NCI-H82 treated with DMSO at 0.1 percent for 48 hours (cell line): ENCODE data around the gene CCL11.

Experiments
- DNase-seq: peaks from one replicate; lab custom pipeline; 2025; ENCODE audit not compliant: unreplicated experiment; lab: John Stamatoyannopoulos, UW

Gene CCL11

DNA sequence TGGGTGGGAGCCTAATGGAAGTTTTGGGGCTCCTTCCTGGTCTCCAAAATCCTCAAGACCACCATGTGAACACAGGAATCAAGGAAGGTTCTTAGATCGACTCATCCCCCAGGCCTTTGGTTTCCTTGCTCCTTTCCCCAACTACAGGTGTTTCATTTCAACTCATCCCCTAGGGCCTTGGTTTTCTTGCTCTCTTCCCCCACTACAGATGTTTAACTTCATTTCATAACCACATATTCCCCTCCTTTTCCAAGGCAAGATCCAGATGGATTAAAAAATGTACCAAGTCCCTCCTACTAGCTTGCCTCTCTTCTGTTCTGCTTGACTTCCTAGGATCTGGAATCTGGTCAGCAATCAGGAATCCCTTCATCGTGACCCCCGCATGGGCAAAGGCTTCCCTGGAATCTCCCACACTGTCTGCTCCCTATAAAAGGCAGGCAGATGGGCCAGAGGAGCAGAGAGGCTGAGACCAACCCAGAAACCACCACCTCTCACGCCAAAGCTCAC lies at the start of gene CCL11:
CCL11 (plus strand) TSS at position 457 of the 507 bp plus-strand sequence. CDS start 67 bp downstream, outside the sequence.
- DNase-seq, result no peak

DNA sequence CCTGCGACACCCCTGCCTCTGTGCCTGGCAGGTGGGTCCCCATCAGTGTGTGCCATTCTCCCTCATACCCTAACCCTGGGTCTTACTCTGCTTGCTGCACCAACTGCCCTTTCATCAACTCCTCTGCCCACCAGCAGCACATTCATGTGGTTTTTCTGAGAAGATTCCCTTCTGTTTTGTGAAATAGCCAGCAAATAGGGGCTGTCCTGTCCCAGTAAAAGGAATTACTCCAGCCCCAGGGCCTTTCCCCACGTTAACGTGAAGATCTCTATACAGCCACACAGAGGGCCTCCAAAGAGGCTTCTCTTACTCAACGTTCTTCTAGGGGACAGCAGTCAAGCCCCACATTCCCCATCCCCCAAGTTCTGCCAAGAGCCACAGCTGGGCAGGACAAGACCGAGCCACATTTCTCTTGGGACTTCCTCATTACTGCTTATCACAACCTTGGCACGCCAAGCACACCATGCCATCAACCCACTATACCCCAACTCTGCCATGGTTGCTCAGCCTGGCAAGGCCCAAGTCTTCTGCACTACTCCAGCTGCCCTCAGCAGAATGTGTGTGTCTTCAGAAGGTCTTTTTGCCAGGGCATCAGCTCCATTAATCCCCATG lies 49.2 kb upstream of the CCL11 start:
- no peak for DNase-seq

DNA sequence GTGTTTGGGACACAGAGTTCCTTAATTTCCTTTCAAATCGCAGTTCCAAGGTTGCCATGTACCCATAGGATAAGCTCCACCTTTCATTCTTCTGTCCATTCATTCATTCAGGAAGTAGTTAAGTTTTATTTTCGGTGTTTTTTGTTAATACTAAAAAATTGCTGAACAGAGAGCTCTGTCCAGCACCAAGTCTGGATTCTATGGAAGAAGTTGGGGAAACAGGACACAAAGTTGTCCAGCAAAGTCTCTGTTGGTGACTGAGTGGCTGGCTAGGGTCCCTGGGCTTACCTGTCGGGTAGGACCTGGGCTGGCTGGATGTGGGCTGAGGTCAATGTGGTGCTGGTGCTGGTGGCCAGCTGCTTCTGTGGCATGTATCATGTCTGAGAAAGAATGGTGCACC lies 48.1 kb upstream of the CCL11 start:
- no peak for DNase-seq

DNA sequence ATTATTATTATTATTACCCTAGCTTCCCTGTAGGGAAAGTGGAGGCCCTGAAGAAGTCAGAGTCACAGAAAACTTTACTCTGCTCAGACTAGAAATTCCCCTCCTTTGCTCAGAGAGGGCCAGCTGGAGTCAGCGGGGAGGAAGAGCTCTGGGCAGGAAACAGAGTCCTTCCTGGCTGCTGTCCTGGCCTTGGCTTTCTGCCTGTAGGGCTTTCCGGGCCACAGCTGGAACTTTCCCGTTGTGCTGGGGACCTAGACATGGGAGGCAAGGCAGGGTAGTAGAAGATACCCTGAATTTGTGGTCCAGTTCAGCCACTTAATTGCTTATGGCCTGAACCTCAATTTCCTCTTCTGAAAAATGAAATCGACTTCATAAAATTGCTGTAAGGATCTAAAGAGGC lies 44.5 kb upstream of the CCL11 start:
- no peak for DNase-seq

DNA sequence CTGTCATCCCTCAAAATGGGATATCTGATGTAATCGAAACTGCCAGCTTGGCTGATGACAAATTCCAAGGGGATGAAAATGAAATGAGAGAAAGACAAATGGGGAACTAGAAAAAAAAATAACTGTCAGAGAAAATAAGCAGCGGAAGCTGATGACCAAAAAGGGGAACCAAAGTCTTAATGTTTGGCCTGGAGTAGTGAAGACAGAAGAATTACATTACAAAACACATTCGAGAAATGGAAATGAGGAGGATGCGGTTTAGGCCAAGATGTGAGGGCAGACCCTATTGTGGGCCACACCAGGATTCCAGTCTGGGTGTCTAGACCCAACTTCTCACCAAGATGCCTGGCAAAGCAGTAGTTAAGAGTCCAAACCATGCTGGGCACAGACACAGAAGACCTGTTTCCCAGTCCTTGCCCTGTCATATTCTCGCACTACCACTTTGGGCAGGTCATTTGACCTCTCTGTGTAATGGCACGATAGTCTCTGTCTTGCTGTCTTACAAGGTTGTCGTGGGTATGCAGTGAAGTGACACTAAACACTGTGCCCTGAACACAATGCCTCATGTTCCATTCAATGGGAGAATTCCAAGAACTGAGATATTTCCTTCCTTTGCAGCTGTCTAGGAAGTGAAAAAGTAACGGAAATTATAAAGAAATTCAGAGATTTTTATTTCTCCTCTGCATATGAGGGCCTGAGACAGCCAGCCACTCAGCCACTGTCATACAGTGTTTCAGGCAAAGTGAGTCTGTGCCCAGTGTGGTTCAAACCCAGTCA lies 42.8 kb upstream of the CCL11 start:
- DNase-seq, result no peak

DNA sequence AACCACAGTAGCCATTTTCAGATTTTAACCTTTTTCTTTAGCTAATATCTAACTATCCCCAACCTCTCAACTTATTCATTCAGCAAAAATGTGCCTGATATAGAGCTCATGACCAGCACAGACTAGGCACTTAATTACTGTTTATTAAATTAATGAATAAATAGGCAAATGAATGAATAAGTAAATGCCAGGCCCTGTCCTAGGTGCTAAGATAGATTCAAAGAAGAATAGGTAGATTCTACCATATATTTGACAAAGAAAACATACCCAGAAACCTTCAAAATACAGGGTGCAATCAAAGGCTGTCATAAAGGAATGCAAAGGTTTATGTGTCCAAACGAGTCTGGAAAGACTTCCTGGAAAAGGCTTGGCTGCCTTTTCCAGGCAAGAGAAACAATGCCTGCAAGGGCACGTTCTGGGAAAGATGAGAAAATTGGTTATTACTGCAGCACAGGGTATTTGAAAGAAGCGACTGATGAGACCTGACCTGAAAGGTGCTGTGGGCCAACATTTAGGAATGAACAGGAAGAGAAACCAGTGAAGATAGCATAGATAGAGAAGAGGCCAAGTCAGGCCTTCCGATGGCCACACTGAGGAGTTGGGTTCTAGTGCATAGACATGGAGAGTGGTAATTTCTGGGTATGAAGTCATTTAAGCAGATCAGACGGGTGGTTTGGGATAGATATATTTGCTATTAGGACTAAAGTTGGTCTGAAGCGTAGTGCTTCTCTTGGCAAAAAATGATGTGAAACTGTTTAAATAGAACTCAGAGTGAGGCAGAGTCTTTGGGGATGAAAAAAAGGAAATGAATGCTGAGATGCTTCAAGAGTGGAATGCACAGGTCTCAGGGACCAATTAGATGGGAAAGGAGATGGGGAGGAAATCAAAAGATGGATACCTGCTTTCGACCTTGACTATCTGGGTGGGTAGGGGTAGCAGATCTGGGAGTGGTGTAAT lies 41.9 kb upstream of the CCL11 start:
- no peak for DNase-seq

DNA sequence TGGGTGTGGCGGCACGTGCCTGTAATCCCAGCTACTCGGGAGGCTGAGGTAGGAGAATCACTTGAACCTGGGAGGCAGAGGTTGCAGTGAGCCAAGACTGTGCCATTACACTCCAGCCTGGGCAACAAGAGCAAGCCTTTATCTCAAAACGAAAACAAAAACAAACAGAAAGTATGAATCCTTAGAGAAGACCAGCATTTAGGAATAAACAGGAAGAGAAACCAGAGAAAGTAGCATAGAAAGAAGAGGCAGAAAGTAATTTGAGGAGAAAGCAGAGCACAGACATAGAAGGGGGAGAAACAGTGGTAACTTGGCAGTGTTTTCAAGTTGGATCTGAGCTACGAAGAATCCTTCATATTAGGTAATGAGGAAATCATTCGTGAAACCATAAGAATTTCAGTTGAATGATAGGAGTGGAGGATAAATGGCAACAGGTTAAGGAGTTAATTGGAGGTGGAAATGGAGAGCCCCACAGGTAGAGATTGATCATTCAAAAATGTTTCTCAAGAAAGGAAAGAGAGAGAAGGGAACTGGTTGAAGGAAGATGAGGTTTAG lies 40.1 kb upstream of the CCL11 start:
- no peak for DNase-seq

DNA sequence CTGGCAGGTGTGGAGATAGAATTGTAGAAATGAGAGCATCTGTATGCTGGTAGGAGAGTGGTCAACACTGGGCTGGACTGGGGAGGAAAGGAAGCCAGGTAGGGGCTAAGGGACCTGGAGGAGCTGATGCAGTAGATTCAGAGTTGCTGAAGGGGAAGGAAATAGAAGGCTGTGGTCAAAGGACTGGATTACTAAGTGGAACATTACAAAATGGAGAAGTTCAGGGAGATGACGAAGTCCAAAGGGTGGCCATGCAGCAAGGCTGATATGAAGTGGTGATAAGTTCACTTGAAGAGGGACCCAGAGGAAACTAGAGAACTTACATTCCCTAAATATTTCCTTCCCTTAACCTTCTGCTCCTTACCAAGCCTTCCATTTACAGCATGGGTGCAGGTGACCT lies 39.1 kb upstream of the CCL11 start:
- DNase-seq, result no peak

DNA sequence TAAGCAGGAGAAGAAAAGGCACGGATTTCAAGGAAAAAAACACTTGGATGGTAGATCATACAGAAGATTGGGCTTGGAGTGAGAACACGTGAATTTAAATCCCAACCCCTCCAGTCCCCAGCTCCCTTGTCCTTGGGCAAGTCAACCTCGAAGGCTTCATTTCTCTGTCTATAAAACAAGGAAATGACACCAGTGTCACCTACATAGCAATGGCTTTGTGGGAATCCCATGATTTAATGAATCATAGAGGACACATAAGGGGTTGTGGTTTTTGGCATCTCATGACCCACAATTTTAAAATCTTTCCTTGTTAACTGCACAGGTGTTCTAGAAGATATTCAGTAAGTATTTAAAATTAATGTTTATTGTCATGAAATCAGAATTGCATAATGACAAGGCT lies 38.7 kb upstream of the CCL11 start:
- no peak for DNase-seq

DNA sequence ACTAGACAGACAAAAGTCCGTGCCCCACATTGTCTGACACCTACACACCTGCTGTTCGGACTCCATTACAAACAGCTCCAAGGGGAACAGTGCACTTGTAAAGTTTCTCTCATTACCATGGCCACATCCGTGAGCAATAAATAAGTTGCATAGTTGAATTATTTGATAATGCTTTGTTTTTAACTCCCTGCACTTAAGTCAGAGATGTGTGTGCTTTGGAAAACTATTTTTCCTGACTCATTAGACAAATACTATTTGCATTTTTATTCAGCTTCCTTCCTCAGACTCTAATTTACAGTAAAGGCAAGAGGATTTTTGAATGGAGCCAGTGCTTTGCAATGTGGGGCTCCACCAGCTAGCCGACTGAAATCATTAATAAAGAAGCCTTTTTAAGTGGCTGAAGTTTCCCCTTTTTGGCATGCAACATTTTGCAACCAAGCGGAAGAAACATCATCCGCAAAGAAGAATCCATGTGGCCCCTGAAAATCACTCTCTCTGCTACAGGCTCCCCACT lies 37.0 kb upstream of the CCL11 start:
- no peak for DNase-seq

DNA sequence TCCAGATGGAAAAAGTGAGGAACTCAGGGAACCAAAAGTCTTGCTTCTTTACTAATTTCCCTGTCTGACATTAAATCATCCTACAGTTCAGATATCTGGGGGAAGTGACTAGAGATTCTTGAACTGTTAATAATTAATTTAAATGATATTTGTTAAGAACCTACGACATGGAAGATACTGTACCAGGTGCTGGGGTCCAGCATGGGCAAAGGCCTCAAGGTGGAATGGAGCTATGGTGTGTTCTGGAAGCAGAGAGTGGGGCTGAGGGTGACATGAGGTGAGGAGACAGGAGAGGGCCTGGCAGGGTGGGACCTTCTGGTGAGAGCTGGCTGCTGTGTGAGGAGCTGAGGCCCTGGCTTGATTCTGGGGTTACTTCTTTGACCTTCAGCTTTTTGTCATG lies 36.5 kb upstream of the CCL11 start:
- no peak for DNase-seq

DNA sequence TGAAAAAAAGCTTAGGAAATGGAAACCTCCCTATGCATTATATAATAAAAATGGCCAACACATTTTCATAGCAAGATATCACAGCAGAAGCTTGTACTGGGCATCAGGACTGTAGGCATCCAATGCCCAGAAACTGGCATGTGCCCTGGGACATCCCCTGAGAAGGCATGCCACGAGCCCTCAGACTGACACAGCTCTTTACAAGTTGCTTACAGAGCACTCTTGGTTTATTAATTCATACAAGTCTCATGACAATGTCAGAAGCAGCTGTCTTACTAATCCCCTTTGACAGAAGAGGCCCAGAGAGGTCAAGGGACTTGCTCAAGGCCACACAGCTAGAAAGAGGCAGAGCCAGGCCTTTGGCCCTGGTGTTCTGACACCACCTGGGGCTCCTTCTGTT lies 36.1 kb upstream of the CCL11 start:
- DNase-seq, result no peak

DNA sequence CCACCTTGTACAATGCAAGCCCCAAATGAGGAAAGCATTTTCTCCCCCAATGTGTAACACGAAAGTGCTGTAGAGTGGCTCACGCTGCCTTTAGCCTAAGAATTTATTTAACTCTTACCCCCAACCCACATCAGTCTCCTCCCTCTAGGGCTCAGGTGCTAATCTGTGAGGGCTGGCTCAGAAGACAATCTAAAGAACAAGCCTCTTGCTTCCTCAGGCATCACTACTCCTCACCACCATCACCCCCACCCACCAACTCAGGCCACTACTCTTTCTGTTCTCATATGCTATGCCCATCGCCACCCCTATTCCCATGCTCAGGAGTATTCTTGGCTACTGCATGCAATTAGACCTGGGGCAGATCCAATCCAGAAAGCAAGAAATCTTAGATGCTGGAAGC lies 34.4 kb upstream of the CCL11 start:
- DNase-seq, result no peak

DNA sequence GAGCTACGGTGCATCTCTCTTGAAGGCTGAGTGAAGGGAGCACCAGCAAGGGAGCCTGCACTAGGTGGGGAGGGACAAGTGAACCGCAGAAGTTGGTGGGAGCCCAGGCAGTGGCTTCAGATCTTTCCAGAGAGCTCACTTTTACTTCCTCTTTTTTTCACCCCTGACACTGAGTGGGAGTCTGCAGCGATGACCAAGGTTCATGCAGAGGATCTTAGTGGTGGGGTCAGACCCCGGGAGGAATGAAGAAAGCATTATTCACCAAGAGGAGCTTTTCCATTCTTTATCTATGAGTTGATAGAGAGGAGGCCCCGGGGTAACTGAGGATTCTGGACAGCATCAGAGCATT lies 33.5 kb upstream of the CCL11 start:
- DNase-seq, result no peak

DNA sequence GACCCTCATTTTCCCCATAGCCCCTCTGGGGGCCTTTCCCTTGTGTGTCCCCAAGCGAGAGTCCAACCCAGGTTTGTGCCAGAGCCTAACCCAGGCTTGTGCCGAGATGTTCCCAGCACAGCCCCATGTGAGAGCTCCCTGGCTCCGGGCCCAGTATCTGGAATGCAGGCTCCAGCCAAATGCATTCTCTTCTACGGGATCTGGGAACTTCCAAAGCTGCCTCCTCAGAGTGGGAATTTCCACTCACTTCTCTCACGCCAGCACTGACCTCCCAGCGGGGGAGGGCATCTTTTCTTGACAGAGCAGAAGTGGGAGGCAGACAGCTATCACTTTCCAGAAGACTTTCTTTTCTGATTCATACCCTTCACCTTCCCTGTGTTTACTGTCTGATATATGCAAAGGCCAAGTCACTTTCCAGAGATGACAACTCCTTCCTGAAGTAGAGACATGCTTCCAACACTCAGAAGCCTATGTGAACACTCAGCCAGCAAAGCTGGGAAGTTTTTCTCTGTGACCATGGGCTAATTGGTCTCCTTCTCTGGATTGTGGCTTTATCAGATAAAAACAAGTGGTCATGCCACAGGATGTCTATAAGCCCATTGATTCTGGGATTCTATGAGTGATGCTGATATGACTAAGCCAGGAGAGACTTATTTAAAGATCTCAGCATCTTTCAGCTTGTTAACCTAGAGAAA lies 33.0 kb upstream of the CCL11 start:
- no peak for DNase-seq

DNA sequence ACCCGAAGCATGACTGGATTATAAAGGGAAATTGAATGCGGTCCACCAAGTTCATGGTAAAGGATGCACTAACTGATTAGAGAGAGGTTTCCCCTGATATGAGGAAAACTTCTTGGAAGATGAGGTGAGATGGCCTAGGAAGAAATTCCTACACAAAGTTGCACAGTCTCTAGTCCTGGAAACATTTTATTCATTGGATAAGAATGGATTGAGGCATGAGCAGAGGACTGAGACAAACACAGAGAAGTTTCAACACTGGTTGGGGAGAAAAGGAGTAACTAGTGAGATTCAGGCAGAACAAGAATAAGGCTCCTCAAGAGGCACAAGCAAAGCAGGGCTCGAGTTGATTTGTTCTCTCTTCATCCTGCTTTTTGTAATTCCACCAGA lies 32.4 kb upstream of the CCL11 start:
- DNase-seq, result no peak

DNA sequence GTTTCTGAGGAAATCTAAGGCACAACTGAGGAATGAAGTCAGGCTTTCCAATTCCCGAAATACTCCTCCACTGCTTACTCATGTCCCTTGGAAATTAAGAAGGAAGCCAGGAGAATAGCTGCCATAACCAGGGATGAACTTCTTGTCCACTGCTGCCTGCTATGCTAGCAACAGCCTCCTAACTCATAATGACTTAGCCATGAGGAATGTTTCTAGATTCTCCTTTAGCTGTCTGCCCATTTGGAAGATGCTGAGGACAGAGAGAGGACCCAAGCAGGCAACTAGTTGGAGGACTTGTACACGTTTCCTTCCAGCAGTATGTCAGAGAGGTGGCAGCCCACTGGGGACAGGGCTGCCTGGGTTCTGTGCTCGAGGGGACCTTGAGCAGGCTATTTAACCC lies 31.4 kb upstream of the CCL11 start:
- DNase-seq, result no peak

DNA sequence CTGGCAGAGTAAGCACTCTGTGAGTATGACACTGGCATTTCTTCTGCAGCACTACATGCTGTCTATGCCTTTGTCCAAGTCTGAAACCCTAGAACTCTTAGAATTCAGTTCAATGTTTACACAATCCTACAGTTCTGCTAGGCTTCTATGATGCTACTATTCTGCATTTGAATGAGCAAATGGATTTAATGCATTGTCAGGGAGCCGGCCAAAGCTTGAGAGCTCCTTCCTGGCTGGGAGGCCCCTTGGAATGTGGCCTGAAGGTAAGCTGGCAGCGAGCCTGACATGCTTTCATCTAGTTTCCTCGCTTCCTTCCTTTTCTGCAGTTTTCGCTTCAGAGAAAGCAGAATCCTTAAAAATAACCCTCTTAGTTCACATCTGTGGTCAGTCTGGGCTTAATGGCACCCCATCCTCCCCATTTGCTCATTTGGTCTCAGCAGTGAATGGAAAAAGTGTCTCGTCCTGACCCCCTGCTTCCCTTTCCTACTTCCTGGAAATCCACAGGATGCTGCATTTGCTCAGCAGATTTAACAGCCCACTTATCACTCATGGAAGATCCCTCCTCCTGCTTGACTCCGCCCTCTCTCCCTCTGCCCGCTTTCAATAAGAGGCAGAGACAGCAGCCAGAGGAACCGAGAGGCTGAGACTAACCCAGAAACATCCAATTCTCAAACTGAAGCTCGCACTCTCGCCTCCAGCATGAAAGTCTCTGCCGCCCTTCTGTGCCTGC lies 30.7 kb upstream of the CCL11 start, which contains the start of gene CCL2:
CCL2 (plus strand) TSS at position 635 of the 730 bp plus-strand sequence; CDS start at position 700, 65 bp downstream.
- no peak for DNase-seq

DNA sequence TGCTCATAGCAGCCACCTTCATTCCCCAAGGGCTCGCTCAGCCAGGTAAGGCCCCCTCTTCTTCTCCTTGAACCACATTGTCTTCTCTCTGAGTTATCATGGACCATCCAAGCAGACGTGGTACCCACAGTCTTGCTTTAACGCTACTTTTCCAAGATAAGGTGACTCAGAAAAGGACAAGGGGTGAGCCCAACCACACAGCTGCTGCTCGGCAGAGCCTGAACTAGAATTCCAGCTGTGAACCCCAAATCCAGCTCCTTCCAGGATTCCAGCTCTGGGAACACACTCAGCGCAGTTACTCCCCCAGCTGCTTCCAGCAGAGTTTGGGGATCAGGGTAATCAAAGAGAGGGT lies 30.2 kb upstream of the CCL11 start:
- no peak for DNase-seq

DNA sequence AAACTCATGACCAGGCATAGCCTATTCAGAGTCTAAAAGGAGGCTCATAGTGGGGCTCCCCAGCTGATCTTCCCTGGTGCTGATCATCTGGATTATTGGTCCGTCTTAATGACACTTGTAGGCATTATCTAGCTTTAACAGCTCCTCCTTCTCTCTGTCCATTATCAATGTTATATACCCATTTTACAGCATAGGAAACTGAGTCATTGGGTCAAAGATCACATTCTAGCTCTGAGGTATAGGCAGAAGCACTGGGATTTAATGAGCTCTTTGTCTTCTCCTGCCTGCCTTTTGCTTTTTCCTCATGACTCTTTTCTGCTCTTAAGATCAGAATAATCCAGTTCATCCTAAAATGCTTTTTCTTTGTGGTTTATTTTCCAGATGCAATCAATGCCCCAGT lies 29.7 kb upstream of the CCL11 start:
- no peak for DNase-seq
